Uterus (tissue), 4 donors: ENCODE measurements around the gene KCNT2. TPM values are rescaled to one million over a fixed set of nuclear protein-coding genes. Genes with fewer than 3 reads are reported as not detected.

ENCODE experiments used
- DNase-seq, 2 donors: peaks; one replicate each; pipeline ENCODE4 v3.0.0-alpha.2; 2019 to 2020
- H3K27ac ChIP-seq, 2 donors: fragments of 200-600 bp; sonication (generic); 1 replicate in 1 of 2; 2 replicates in 1 of 2; pipeline ENCODE4 v1.5.1; 2016 to 2018
- H3K27me3 ChIP-seq, 2 donors: fragments of 200-600 bp; sonication (generic); one replicate each; pipeline ENCODE4 v1.5.1; 2018 to 2019; ENCODE audit warnings: control low read depth in 1 of 2
- H3K36me3 ChIP-seq, 2 donors: fragments of 200-600 bp; sonication (generic); one replicate each; pipeline ENCODE4 v1.5.1; 2019; ENCODE audit warnings: control low read depth in 1 of 2
- H3K4me1 ChIP-seq, 2 donors: fragments of 200-600 bp; sonication (generic); one replicate each; pipeline ENCODE4 v1.5.1; 2018 to 2019; ENCODE audit warnings: control low read depth in 1 of 2
- H3K4me3 ChIP-seq, 2 donors: fragments of 200-600 bp; sonication (generic); 1 replicate in 1 of 2; 2 replicates in 1 of 2; pipeline ENCODE4 v1.5.1; 2018 to 2019; ENCODE audit warnings: mild to moderate bottlenecking in 1 of 2
- H3K9me3 ChIP-seq, 2 donors: fragments of 200-600 bp; sonication (generic); one replicate each; pipeline ENCODE4 v1.5.1; 2019; ENCODE audit warnings: control low read depth in 1 of 2
- CTCF ChIP-seq, 4 experiments: fragments of 200-600 bp in 2 of 4; fragments of 450-650 bp in 2 of 4; sonication (generic) in 2 of 4; IDR thresholded peaks; one replicate each; pipeline ENCODE4 v1.5.1; 2016 to 2019; ENCODE audit warnings: antibody characterized with exemption in 4 of 4, mild to moderate bottlenecking in 2 of 4, moderate library complexity in 1 of 4
- POLR2A ChIP-seq, 2 donors: fragments of 450-650 bp; IDR thresholded peaks; one replicate each; pipeline ENCODE4 v1.6.1; 2016; ENCODE audit warnings: antibody characterized with exemption in 2 of 2, mild to moderate bottlenecking in 1 of 2, moderate library complexity in 1 of 2
- intact Hi-C: fragments of 100-400 bp; cut with DNase I; formaldehyde crosslinking; loops from one replicate; pipeline ENCODE4 v1.15.1; 2023; ENCODE audit warnings: low total_unique reads
- total RNA-seq, 4 donors: library from RNA; depleted of rRNA in 3 of 4; stranded (reverse); fragments of >200 nt in 3 of 4; gene quantifications; one replicate each; pipeline versions ENCODE4 v1.1.0 to v1.2.4, GENCODE V29; 2014 to 2023
- donor health status: DM: yes; HTN: yes; CAD: no.

KCNT2 gene
- total RNA-seq, 4 donors from 2014 or later: 2.3 to 20.5 (median 3.8) TPM

- no peak for DNase-seq
- no peak for TF ChIP-seq POLR2A (IDR thresholded peaks at IDR 0.05)
- no peak for TF ChIP-seq CTCF (IDR thresholded peaks at IDR 0.05)
Observed at GRCh38 chr1:196558411-196558810, 49.8 kb downstream of the KCNT2 start.

GRCh38 chr1:196557797-196558196, 50.4 kb downstream of the KCNT2 start:
- intact Hi-C loops: no loop called here
- Histone ChIP-seq H3K27me3 (no peaks in the 10 kb centered on the region), H3K4me3 (no peak overlapping the region), H3K9me3 (no peaks in the 10 kb centered on the region), H3K36me3 (no peaks in the 10 kb centered on the region), H3K4me1 (no peaks in the 10 kb centered on the region), H3K27ac (no peak overlapping the region)
- TF ChIP-seq POLR2A (IDR thresholded peaks at IDR 0.05): no peak
- no peak for TF ChIP-seq CTCF (IDR thresholded peaks at IDR 0.05)
- no peak for DNase-seq

More at GRCh38 chr1:196558411-196558810, 49.8 kb downstream of the KCNT2 start:
- Histone ChIP-seq H3K27me3 (no peaks in the 10 kb centered on the region), H3K36me3 (no peaks in the 10 kb centered on the region), H3K4me3 (no peak overlapping the region), H3K9me3 (no peaks in the 10 kb centered on the region), H3K27ac (no peak overlapping the region), H3K4me1 (no peaks in the 10 kb centered on the region)
- intact Hi-C loops: no loop called here

GRCh38 chr1:196550731-196551130, 57.5 kb downstream of the KCNT2 start:
- Histone ChIP-seq H3K27ac (no peak overlapping the region), H3K4me3 (no peak overlapping the region), H3K27me3 (no peaks in the 10 kb centered on the region), H3K4me1 (no peaks in the 10 kb centered on the region), H3K9me3 (no peaks in the 10 kb centered on the region), H3K36me3 (no peaks in the 10 kb centered on the region)
- no peak for DNase-seq
- TF ChIP-seq POLR2A (IDR thresholded peaks at IDR 0.05) (no peak), CTCF (IDR thresholded peaks at IDR 0.05) (no peak)
- intact Hi-C loops: no loop called here

GRCh38 chr1:196546272-196547111, 61.7 kb downstream of the KCNT2 start:
- no peaks in the 10 kb centered on the region for H3K36me3 ChIP-seq
- H3K9me3 ChIP-seq: no peaks in the 10 kb centered on the region
- H3K27me3 ChIP-seq: no peaks in the 10 kb centered on the region
- DNase-seq: no peak
- TF ChIP-seq POLR2A (IDR thresholded peaks at IDR 0.05) (no peak), CTCF (IDR thresholded peaks at IDR 0.05) (no peak)
- no peak overlapping the region for H3K4me3 ChIP-seq
- H3K4me1 ChIP-seq: no peaks in the 10 kb centered on the region
- no peak overlapping the region for H3K27ac ChIP-seq
- intact Hi-C loops: no loop called here

- no peak for DNase-seq
- Histone ChIP-seq H3K36me3 (no peaks in the 10 kb centered on the region), H3K27me3 (no peaks in the 10 kb centered on the region), H3K4me1 (no peaks in the 10 kb centered on the region), H3K27ac (no peak overlapping the region), H3K4me3 (no peak overlapping the region), H3K9me3 (no peaks in the 10 kb centered on the region)
- intact Hi-C loops: no loop called here
- TF ChIP-seq POLR2A (IDR thresholded peaks at IDR 0.05) (no peak), CTCF (IDR thresholded peaks at IDR 0.05) (no peak)
Observed at GRCh38 chr1:196545222-196545621, 63.0 kb downstream of the KCNT2 start.
